GM19452 (cell line): ENCODE results near the gene ZMIZ2.
"Not testable (repeated sequence)": the region's sequence is repeated elsewhere in the genome, so short reads cannot be mapped to it uniquely, and the experiment has no call there.

Experiments used
- ATAC-seq: cut with Tn5 transposase; IDR thresholded peaks from one replicate; pipeline ENCODE4 v1.9.1; 2021; ENCODE audit not compliant: unreplicated experiment

ZMIZ2 gene

DNA sequence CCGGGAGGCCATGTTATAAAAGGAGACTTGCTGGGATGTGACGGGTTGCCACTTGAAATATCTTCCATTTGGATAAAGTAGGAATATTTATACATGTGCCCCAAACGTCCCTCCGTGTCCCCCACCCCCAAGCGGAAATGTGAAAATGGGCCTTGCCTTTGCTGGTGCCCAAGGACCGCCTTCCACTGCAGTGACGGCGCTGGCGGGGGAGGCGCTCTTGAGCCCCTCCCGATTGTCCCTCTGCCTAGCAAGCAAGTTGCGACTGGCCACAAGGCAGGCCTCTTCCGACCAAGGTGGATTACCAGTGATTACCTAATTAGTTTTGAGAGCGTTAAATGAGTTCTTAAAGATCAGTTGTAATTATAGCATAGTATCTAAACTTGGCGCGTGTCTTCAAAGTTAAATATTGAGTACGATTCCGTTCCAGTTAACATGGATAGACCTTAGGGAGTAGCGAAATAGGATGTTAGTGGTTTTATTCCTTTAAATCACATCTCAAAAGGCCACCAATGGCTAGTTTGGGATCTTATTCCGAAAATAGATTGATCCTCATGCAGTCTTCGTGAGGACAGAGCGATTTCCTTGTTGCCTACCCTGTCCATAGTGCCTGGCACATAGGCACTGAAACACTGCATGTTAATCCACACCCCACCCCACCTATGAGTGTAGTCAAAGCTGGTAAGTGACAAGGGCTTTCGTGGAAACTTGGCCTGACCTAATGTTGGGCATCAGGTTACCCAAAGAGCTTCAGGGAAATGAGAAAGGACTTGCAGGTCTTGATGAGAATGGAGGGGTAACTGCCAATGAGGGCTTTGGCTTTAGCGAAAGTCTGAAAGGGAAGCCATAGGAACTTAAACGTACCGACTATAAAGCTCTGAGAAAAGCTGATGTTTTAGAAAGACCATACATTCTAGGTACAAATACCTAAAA lies 48.9 kb downstream of the ZMIZ2 start:
- peak; percentile 54 for ATAC-seq

- ATAC-seq: no peak
These were observed 50.1 kb downstream of the ZMIZ2 start for GRCh38 chr7:44798649-44799305.

- no peak for ATAC-seq
These were observed 51.3 kb downstream of the ZMIZ2 start for GRCh38 chr7:44799939-44800338.

GRCh38 chr7:44801890-44802289 lies 53.2 kb downstream of the ZMIZ2 start:
- ATAC-seq: no peak

DNA sequence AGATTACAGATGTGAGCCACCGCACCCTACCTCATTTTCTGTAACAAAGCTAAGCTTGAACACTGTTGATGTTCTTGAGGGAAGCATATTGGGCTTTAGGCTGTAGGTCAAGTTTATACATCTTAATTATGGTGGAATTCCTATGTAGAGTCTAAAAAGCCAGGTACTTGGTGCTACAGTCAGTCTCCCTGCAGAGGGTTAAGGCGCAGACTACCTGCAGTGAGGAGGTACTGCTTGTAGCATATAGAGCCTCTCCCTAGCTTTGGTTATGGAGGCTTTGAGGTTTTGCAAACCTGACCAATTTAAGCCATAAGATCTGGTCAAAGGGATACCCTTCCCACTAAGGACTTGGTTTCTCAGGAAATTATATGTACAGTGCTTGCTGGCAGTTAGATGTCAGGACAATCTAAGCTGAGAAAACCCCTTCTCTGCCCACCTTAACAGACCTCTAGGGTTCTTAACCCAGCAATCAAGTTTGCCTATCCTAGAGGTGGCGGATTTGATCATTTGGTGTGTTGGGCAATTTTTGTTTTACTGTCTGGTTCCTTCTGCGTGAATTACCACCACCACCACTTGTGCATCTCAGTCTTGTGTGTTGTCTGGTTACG lies 53.9 kb downstream of the ZMIZ2 start:
- no peak for ATAC-seq

GRCh38 chr7:44803828-44804519 lies 55.3 kb downstream of the ZMIZ2 start:
- ATAC-seq: not testable (repeated sequence)

- no peak for ATAC-seq
These were observed 57.3 kb downstream of the ZMIZ2 start for GRCh38 chr7:44805950-44806349.

GRCh38 chr7:44808914-44809393 lies 60.3 kb downstream of the ZMIZ2 start:
- ATAC-seq: no peak

DNA sequence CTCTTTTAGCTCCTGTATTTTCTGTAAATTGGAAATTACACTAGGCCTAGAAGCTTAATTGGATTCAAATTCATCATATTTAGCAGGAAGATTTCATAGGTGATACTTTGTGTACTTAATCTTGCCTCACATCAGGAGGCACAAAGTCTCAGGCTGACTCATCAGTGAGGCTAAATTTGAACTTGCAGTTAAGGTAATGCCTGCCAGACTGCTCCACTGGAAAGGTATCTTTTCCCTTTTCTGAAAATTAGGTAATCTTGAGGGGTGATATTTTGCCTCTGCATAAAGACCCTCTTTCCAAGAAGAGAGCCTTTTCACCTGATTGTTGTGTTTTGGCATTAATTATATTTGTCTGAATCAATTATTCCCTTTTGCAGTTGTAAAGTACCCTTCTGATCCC lies 62.4 kb downstream of the ZMIZ2 start:
- no peak for ATAC-seq

- no peak for ATAC-seq
These were observed 62.9 kb downstream of the ZMIZ2 start for GRCh38 chr7:44811571-44811970.

DNA sequence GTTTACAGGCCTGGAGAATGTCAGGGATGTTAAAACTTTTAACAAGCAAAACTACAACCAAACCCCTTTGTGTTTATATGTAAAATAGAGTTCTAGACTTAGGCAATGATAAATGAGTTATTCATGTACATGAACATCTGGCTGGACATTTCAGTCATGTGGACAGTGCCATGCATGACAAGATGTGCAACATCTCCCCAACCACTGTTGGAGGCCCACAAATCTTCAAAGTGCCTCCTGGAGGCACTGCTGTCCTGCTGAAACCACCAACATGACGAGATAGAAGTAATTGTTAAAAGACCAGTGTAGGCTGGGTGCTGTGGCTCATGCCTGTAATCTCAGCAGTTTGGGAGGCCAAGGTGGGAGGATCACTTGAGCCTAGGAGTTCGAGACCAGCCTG lies 66.3 kb downstream of the ZMIZ2 start:
- ATAC-seq: no peak

GRCh38 chr7:44819292-44819691 lies 70.6 kb downstream of the ZMIZ2 start:
- ATAC-seq: no peak
